Measurements from ENCODE around the gene AKR1D1. TPM values are rescaled to one million over a fixed set of nuclear protein-coding genes. Genes with fewer than 3 reads are reported as not detected.

AKR1D1 gene
- total and polyA plus RNA-seq, 10 of the 15 experiments (the other 5 are each of a cell fraction or from before 2014, with no cell fraction given) = 0.09 to 0.34 TPM; not detected in 8

GRCh38 chr7:138074121-138074520 lies 2.1 kb upstream of the AKR1D1 start:
- DNase-seq (ENCODE audit: low read depth, low spot score) = no peak
- ChIA-PET SMC1A (ENCODE audit: uncharacterized antibody, unreplicated experiment) (no interaction called here), RAD21 (ENCODE audit: unreplicated experiment) (no interaction called here), POLR2A (no interaction called here), CTCF (no interaction called here)
- Histone ChIP-seq H3K79me2 (ENCODE audit: control insufficient read depth, insufficient read depth, low read length) (no peaks in the 10 kb centered on the region), H3K4me2 (ENCODE audit: control insufficient read depth, insufficient read depth) (no peak overlapping the region), H2AFZ (ENCODE audit: control insufficient read depth, low read depth, low read length) (no peak overlapping the region), H3K9me3 (replicated peaks; ENCODE audit: control insufficient read depth, insufficient read depth, low read length) (peaks cover 6% of the 10 kb centered on the region; the same call in 2 of the 3 replicates), H3K27ac (ENCODE audit: control insufficient read depth, insufficient read depth) (no peak overlapping the region), H3K36me3 (ENCODE audit: control insufficient read depth in 2 of 2, insufficient read depth in 2 of 2, low read length in 1 of 2) (no peaks in the 10 kb centered on the region), H4K20me1 (ENCODE audit: control insufficient read depth, insufficient read depth) (no peaks in the 10 kb centered on the region), H3K9ac (ENCODE audit: control insufficient read depth, insufficient read depth, low read length) (no peak overlapping the region), H3K4me3 (no peak overlapping the region), H3K4me1 (ENCODE audit: control insufficient read depth, insufficient read depth, low read length) (no peaks in the 10 kb centered on the region), H3K27me3 (replicated peaks in 1 of 2; ENCODE audit: control insufficient read depth in 2 of 2, insufficient read depth in 2 of 2, low read length in 1 of 2) (no peaks in the 10 kb centered on the region)
- in situ Hi-C loops (cut with MboI) (no loop called here), intact Hi-C loops (cut with micrococcal nuclease; ENCODE audit: unreplicated experiment) (no loop called here)
- BruUV-seq (replicated peaks) = no TSS peak
- TF ChIP-seq CBFB (IDR thresholded peaks at IDR 0.05; ENCODE audit: low read depth) (no peak), SMAD1 (IDR thresholded peaks at IDR 0.05; ENCODE audit: low read depth, partially characterized antibody) (no peak), BMI1 (IDR thresholded peaks at IDR 0.05; ENCODE audit: borderline replicate concordance) (no peak), JUND (IDR thresholded peaks at IDR 0.05; ENCODE audit: low read depth, low read length) (no peak), ATF3 (IDR thresholded peaks at IDR 0.05; ENCODE audit: borderline replicate concordance, extremely low read depth, low read depth, low read length) (no peak), CBX3 (IDR thresholded peaks at IDR 0.05; ENCODE audit: borderline replicate concordance, low read depth) (no peak), IKZF2 (IDR thresholded peaks at IDR 0.05) (no peak), BHLHE40 (IDR thresholded peaks at IDR 0.05; ENCODE audit: borderline replicate concordance in 1 of 2, low read depth in 2 of 2, low read length in 1 of 2) (no peak), POLR2AphosphoS2 (IDR thresholded peaks at IDR 0.05; ENCODE audit: low read depth, low read length) (no peak), RAD51 (IDR thresholded peaks at IDR 0.05) (no peak), SP1 (IDR thresholded peaks at IDR 0.05; ENCODE audit: low read depth, low read length) (no peak), YY1 (IDR thresholded peaks at IDR 0.05; ENCODE audit: low read depth, low read length) (no peak)
- no peak for FAIRE-seq
- WGBS (ENCODE audit: insufficient coverage, insufficient replicate concordance, low lambda C conversion rate, missing lambda C conversion rate) = 65% methylated on average over 2 of the region's 2 CpGs
- no peak for ATAC-seq

Measured in GM12878 (cell line).